ENCODE measurements around the gene SBK3.

- no peak for TF ChIP-seq CTCF (IDR thresholded peaks at IDR 0.05)
- TF ChIP-seq EZH2 (IDR thresholded peaks at IDR 0.05; ENCODE audit: borderline replicate concordance, insufficient read depth, low read depth, low read length, poor library complexity, severe bottlenecking) = no peak
Measured at GRCh38 chr19:55525289-55526101, 19.8 kb downstream of the SBK3 start.

Measured in B cell (primary cell).